NCI-H187 treated with DMSO at 0.1 percent for 48 hours (cell line): ENCODE results near the gene RIPOR1.

Source experiments
- DNase-seq: peaks from one replicate; lab custom pipeline; 2025; lab: John Stamatoyannopoulos, UW

Gene RIPOR1

DNA sequence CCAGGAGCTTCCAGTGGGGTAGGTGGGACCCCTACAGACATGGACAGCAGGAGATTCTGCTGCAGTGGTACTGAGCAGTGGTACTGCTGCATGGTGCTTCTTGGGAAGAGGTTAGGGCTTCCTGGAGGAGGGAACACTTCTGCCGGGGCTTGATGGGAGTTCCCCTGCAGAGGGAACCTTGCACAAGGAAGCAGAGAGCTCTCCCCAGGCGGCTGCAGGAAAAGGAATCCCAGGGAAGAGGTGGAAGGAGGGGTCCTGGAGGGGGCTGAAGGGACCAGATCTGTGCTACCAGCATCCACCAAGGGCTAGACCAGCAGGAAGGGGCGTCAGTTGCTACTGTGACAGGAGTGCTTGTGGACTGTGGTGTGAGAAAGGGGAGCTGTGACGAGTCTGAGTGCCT is 10.6 kb downstream of the RIPOR1 start:
- DNase-seq: no peak

- DNase-seq: no peak
Observed at GRCh38 chr16:67539691-67540635, 11.3 kb downstream of the RIPOR1 start.

DNA sequence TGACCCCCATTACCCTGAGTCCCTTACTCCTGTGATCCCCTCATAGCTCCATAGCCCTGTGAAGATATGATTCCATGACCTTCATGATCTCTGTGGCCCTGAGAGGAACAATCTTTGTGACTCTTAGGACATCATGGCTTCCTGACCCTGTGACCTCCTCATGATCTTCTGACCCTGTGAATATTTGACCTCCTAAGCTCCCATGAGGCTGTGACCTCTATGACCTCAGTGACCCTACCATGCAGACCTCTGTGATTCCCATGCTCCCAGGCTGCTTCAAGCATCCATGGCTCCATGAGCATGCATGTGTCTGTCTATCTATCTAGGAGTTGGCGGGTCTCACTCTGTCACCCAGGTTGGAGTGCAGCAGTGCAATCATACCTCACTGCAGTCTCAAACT is 12.1 kb downstream of the RIPOR1 start:
- DNase-seq: no peak

DNA sequence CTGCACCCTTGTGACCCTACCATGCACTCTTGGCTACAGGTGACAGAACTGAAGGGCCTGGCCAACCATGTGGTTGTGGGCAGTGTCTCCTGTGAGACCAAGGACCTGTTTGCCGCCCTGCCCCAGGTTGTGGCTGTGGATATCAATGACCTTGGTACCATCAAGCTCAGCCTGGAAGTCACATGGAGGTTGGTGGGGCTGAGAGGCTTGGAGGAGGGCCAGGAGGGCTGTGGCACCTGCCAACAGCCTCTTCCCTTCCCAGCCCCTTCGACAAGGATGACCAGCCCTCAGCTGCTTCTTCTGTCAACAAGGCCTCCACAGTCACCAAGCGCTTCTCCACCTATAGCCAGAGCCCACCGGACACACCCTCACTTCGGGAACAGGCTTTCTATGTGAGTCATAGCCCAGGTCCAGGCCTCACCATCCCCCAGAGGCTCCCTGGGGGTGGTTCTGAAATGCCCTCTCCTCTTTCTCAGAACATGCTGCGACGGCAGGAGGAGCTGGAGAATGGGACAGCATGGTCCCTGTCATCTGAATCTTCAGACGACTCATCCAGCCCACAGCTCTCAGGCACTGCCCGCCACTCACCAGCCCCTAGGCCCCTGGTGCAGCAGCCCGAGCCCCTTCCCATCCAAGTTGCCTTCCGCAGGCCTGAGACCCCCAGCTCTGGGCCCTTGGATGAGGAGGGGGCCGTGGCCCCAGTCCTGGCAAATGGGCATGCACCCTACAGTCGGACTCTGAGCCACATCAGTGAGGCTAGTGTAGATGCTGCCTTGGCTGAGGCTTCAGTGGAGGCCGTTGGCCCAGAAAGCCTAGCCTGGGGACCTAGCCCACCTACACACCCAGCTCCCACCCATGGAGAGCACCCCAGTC is 13.0 kb downstream of the RIPOR1 start:
- no peak for DNase-seq

DNA sequence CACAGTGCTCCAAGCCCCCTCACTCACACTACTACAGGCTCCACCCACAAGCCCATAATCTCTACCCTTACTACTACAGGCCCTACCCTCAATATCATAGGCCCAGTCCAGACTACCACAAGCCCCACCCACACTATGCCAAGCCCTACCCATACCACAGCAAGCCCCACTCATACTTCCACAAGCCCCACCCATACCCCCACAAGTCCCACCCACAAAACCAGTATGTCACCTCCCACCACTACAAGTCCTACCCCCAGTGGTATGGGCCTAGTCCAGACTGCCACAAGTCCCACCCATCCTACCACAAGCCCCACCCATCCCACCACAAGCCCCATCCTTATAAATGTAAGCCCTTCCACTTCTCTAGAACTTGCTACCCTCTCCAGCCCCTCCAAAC is 13.8 kb downstream of the RIPOR1 start:
- DNase-seq: no peak

DNA sequence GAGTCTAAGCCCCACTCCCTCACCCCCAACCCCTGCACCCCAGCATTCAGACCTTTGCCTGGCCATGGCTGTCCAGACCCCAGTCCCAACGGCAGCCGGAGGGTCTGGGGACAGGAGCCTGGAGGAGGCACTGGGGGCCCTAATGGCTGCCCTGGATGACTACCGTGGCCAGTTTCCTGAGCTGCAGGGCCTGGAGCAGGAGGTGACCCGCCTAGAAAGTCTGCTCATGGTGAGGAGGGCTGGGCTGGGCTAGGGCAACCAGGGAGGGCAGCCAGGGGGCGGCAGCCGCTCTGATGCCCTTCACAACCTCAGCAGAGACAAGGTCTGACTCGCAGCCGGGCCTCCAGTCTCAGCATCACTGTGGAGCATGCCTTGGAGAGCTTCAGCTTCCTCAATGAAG is 14.4 kb downstream of the RIPOR1 start:
- no peak for DNase-seq

DNA sequence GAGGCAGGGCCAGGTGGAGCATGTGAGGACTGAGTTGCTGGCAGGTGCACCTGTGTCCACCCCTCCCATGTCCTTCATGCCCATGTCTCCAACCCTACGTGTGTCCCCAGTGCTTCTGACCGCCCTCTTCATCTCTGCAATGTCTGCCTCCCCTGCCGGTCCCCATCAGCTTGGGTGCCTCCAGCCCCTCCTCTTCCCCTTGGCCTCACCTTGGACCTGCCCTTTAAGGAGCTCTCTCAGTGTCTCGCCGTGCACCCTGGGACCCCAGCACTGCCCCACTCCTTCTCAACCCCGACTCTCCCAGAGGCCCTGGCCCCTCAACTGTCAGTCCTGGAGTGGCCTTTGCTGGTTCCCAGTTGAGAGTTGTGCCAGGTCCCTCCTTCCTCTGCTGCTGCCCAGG is 15.0 kb downstream of the RIPOR1 start:
- no peak for DNase-seq

DNA sequence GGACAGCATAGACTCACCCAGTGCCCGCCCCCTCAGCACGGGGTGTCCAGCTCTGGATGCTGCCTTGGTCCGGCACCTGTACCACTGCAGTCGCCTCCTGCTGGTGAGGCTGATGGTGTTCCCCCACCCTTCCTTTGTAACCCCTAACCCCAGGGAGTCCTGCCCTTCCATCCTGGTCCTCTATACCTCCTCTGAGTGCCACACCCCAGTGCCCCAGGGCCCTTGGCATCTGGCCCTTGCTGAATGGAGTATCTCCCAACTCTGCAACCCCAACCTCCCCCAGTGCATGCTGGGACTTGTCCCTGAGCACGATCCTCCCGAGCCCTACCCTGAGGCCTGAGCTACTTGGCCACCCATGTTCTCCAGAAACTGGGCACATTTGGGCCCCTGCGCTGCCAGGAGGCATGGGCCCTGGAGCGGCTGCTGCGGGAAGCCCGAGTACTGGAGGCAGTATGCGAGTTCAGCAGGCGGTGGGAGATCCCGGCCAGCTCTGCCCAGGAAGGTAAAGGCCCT is 15.8 kb downstream of the RIPOR1 start:
- no peak for DNase-seq

DNA sequence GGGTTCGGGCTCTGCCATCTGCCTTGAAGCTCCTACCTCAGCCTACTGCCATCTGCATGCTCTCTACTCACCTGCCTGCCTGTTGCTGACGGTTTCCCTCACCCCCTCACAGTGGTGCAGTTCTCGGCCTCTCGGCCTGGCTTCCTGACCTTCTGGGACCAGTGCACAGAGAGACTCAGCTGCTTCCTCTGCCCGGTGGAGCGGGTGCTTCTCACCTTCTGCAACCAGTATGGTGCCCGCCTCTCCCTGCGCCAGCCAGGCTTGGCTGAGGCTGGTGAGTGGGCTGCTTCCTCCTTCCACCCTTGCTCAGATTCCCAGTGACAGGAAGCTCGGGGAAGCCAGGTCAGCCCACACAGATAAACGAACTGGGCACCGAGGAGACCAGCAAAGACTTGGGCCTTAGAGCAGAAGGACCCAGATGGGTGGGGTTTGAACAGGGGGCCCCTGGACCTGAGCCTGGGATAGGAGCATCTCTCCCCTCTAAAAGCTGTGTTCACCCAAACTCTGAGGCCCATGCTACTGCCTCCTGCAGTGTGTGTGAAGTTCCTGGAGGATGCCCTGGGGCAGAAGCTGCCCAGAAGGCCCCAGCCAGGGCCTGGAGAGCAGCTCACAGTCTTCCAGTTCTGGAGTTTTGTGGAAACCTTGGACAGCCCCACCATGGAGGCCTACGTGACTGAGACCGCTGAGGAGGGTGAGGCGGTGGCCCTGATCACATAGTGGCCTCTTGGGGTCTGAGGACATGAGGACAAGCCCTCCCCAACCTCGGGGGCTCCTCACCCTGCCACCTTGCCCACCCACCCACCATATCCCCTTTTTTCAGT is 16.4 kb downstream of the RIPOR1 start:
- no peak for DNase-seq

- no peak for DNase-seq
Observed at GRCh38 chr16:67545665-67546024, 17.0 kb downstream of the RIPOR1 start.

DNA sequence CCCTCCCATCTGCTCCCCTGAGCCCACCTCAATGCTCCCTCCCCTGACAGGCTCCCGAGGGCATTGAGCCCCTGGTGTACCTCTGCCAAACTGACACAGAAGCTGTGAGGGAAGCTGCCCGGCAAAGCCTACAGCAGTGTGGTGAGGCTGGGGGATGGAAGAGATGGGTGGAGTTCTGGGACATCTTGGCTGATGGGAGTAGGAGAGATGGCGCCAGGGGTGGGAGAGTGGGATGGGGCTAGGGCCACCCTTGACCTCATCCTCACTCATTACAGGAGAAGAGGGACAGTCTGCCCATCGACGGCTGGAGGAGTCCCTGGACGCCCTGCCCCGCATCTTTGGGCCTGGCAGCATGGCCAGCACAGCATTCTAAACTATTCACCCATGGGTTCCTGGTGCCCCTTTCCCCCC is 17.5 kb downstream of the RIPOR1 start:
- DNase-seq: no peak

DNA sequence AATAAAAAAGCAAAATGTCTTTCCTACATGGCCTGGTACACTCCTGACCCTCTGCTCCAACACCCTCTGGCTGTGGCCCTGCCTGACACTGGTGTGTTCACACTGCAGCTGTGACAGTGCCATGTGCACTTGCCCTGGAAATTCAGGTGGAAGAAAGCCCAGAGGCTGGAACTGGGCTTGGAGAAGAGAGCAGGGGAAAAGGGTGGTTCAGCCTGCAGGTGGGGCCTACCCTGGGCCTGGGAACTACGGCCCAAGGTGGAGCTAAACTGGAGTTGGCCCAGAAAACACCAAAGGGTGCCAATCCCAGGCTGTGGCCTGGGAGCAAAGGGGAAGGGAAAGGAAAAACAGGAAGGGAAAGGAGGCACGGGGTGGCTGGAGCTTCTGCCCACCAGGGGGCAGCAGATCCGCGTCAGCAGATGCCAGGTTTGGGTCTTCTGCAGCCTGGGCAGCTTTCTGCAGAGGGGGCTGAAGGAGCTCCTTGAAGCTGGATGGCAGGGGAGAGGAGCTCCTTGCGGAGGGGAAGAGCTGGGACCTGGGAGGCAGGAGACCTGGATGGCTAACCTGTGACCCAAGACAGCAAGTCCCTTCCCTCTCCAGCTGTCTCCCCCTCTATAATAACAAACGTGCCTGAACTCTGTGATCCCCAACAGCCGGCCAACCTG is 18.3 kb downstream of the RIPOR1 start:
- no peak for DNase-seq

GRCh38 chr16:67547423-67548264 is 19.0 kb downstream of the RIPOR1 start:
- DNase-seq: no peak

- no peak for DNase-seq
Observed at GRCh38 chr16:67548265-67549126, 19.9 kb downstream of the RIPOR1 start.

GRCh38 chr16:67549240-67549639 is 20.6 kb downstream of the RIPOR1 start:
- DNase-seq: no peak

DNA sequence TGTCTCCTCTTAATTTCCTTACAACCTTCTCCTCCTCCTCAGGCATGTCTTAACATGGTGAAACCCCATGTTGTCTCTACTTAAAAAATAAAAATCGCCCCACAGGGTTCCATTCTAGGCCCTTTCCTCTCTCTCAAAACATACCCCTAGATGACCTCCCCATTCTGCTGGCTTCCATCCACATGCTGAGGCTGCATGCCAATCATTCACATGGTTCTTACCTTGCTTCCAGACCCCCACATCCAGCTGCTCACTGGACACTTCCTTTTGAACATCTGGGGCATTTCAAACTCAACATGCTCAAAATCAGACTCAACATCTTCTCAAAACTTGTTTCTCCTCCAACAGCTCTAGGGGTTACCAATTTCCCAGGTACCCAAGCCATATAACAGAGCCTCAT is 21.3 kb downstream of the RIPOR1 start:
- DNase-seq: no peak

DNA sequence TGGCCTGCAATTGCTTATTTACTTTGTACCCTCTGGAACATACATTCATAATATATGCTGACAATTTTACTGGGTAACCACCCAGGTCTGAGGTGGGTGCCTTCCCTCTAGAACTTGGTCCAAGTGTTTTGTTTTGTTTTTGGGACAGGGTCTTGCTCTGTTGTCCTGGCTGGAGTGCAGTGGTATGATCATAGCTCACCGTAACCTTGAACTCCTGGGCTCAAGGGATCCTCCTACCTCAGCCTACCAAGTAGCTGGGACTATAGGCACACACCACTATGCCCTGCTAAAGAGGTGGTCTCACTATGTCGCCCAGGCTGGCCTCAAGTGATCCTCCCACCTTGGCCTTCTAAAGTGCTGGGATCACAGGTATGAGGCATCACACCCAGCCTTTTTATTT is 22.5 kb downstream of the RIPOR1 start:
- DNase-seq: no peak

- DNase-seq: no peak
Observed at GRCh38 chr16:67551972-67552371, 23.3 kb downstream of the RIPOR1 start.

DNA sequence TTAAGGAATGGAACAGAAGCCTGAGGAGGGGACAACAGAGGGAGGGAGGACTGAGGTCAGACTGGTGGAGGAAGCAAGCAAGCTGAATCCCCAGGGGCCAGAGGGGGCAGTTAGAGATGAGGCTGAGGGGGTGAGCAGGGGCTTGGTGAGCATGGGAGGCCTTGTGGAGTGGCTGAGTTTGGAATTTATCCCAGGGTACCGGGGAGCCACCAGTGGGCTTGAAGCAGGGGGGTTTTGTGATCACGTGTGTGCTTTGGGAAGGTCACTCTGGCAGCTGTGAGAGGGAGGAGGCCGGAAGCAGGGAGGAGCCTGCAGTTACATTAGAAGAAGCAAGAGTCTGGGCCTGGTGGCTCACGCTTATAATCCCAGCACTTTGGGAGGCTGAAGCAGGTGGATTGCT is 23.8 kb downstream of the RIPOR1 start:
- DNase-seq: no peak

DNA sequence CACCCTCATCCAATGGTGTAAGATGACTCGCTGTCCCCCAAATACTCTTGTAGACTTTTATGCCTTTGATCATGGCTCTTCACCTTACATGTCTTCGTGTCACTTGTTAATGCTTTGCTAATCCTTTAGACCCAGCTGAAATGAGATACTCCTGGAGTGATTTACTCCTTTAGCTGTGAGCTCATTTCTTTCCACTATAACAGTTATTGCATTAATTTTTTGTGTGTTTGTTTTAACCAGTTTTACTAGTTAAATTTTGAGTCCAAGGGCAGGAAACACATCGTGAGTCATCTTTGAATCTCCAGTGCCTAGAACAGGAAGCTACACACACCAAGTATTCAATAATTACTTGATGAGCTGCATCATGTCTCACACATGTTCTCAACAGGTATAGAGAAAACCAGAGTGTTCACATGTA is 27.2 kb downstream of the RIPOR1 start:
- DNase-seq: no peak
